GM12873 (cell line): ENCODE data around the gene ELOVL3.

Source experiments
- CTCF ChIP-seq: IDR thresholded peaks from 2 replicates; pipeline ENCODE4 v1.5.1; 2012; ENCODE audit warnings: low read depth, mild to moderate bottlenecking, moderate library complexity, low read length, control low read depth; ENCODE audit not compliant: insufficient read depth; ENCODE audit errors: missing control alignments

Gene ELOVL3

DNA sequence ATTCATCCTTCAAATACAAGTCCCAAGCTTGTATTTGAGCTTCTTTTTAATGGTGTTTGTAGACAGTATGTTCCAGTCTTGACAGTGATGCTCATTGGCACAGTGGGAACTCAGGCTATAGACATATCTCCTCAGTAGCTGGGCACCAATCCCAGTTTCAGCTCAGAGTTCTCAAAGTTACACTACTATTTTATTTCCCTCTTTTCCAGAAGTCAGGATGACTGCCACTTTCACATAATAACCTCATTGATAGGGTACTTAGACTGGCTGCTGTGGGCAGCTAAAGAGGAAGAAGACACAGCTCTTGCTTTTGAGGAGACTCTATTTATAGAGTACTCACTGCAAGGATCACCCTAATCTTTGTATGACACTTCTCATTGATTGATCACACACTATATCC is 21.6 kb downstream of the ELOVL3 start:
- no peak for TF ChIP-seq CTCF

DNA sequence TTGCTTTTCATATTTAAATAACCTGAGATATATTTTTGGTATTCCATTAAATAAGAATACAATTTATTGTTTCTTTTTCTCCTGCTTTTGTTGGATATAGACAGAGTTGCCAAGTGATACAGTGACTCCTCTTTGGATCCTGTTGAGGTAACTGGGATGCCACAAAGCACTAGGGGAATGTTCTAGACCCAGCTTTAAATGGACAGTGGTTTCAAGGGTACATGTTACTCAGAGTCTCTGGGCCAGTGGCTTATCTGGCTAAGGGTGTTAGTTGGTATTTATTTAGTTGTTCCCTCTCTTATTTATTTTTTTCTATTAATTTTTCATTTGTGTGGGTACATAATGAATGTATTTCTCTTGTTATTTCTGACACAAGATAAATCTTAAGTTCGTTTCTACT is 28.3 kb downstream of the ELOVL3 start:
- TF ChIP-seq CTCF, result no peak

- TF ChIP-seq CTCF, result no peak
Measured at GRCh38 chr10:102255404-102255803, 29.3 kb downstream of the ELOVL3 start.

- no peak for TF ChIP-seq CTCF
Measured at GRCh38 chr10:102261196-102261595, 35.1 kb downstream of the ELOVL3 start.

DNA sequence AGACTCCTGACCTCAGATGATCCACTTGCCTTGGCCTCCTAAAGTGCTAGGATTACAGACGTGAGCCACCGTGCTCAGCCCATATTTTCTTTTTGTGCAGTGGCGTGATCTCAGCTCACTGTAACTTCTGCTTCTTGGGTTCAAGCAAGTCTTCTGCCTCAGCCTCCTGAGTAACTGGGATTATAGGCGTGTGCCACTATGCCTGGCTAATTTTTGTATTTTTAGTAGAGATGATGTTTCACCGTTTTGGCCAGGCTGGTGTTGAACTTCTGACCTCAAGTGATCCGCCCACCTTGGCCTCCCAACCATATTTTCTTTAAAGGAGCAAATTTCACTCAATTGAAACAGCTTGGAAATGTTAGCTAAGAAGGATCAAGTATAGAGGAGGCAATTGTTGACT is 35.7 kb downstream of the ELOVL3 start:
- no peak for TF ChIP-seq CTCF

DNA sequence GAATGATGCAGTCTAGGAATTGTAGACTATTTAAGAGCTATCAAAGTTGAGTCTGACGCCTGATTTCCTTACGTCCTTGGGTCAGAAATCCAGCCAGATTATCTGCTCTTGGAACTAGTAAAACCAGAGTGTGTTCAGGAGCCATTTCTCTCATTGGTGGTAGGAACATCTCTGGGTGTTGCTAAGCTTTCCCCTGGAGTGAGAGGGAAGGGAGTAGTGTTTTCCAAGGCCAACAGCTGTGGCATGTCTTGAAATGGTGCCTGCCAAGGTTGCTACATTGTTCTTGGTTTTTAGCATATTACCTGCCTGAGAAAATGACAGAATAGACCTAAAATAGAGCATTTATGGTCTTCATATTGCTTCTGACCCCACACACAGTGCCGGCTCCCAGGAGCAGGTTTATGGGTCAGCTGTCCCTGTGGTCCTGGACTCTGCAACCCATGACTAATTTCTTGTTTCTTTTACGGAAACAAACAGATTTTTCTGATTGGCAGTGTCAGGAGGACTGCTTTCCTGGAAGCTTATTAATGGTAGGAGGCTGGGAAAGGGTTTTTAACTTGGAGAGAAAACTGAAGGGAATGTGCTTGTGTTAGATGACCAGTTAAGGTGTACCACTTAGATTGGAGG is 36.8 kb downstream of the ELOVL3 start:
- no peak for TF ChIP-seq CTCF

DNA sequence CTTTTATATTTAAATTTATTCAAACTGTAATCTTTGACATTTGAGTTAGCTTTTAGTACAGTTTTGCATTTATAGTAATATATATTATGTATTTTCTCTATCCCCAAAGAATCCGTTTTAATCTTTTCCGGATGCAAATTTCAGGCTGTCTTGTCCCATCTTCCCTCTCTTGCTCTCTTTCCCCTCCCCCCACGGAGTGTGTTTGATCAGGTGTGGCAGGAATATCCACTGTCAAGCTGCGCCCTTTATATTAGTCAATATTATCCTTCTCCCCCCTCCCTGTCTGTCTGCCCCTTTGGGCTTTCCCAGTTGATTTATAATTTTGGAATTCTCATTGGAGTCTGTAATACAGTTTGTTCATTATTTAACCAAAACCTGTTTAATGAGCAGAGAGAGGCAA is 38.3 kb downstream of the ELOVL3 start:
- no peak for TF ChIP-seq CTCF

GRCh38 chr10:102266670-102267069 is 40.6 kb downstream of the ELOVL3 start:
- TF ChIP-seq CTCF, result no peak
